Activated T-helper 9 cell treated with anti-CD3 and anti-CD28 coated beads, Interleukin-2, amount 50 U/mL, for 16 hours (primary cell): ENCODE measurements around the gene LMO7.

Source experiments
- DNase-seq: peaks from one replicate; pipeline ENCODE4 v3.0.0-alpha.2; 2020; ENCODE audit warnings: low read depth

Gene LMO7

DNA sequence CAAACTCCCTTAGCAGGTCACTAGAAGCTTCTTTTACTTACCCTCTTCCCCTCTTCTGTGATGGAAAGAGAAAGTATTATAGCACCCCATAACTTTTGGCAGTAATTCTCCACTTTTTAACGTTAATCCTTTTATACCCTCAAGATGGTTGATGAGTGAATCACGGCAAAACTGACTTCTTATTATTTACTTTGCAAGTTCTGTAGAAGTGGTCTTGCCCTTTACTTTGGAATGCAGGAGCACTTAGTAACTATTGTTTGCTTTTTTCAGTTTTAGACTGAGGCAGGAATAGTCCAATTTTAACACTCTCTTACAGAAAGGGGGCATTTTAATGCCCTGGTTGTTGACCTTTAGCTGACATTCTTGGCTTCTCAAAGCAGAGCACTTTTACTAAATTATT, 260.1 kb downstream of the LMO7 start:
- DNase-seq: no peak

DNA sequence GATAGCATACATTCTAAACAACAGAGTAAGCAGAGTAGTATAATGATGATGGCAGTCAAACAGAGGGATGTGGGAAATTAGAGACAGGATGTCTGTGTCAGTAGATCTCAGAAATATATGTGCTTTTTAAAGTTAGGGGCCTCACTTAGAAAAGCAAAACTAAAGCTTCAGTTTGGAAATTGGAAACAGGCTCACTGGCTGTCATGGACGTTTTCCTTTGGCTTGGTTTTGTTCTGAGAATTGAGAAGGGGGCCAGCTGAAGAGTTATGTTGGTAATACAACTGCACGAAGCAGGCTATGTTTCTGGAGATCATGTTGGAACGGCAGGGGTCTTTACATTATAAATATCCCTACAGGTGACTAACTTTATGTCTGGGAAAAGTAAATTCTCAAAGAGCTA, 261.3 kb downstream of the LMO7 start:
- no peak for DNase-seq

- no peak for DNase-seq
Observed at GRCh38 chr13:75901501-75901900, 265.4 kb downstream of the LMO7 start.

- no peak for DNase-seq
Observed at GRCh38 chr13:75902166-75903104, 266.3 kb downstream of the LMO7 start.

GRCh38 chr13:75904012-75904411, 267.9 kb downstream of the LMO7 start:
- no peak for DNase-seq

- DNase-seq: no peak
Observed at GRCh38 chr13:75906315-75906714, 270.2 kb downstream of the LMO7 start.

GRCh38 chr13:75907044-75907443, 270.9 kb downstream of the LMO7 start:
- no peak for DNase-seq

- DNase-seq: no peak
Observed at GRCh38 chr13:75908141-75908540, 272.0 kb downstream of the LMO7 start.
